K562 (cell line): ENCODE results near the gene DOCK4. TPM values are rescaled to one million over a fixed set of nuclear protein-coding genes. Genes with fewer than 3 reads are reported as not detected.

Experiments used
- ATAC-seq: fragments of 200-7000 bp; cut with Tn5 transposase; 3 replicates; pipeline ENCODE4 v1.9.1; 2020; ENCODE audit warnings: moderate library complexity
- BruUV-seq: library from RNA; stranded (reverse); fragments of 400-500 nt; replicated peaks from 2 replicates; lab custom pipeline; 2021; lab: Mats Ljungman, UMichigan
- CTCF ChIA-PET: fragments of 300-600 bp; formaldehyde crosslinking; extraction: SDS; loops from one replicate; lab custom pipeline; 2021; ENCODE audit warnings: low intra/inter-chr PET ratio; lab: Yijun Ruan, JAX
- POLR2A ChIA-PET: fragments of 300-600, 350-650 bp; sonication (Branson Sonifier 250); formaldehyde crosslinking; extraction: SDS; loops from one replicate; lab custom pipeline; 2021; ENCODE audit warnings: antibody characterized with exemption, inconsistent platforms; lab: Yijun Ruan, JAX
- DNase-seq, 4 experiments: peaks; one replicate each; pipeline versions ENCODE4 v3.0.0 to v3.0.0-alpha.2; 2011 to 2018; ENCODE audit warnings: low spot score in 3 of 4, mixed read lengths in 3 of 4; ENCODE audit errors: extremely low read depth in 1 of 4
- FAIRE-seq: peaks from 2 replicates; lab custom pipeline; 2011; peaks lifted over from hg19 to GRCh38; lab: Jason Lieb, UNC
- H2AFZ ChIP-seq: 2 replicates; pipeline ENCODE4 v1.6.0; 2011; ENCODE audit warnings: low read depth, low read length, control low read depth, inconsistent platforms
- H3K27ac ChIP-seq: fragments of 200-600 bp; 3 replicates; pipeline ENCODE4 v1.8.0; 2011; ENCODE audit warnings: low read depth, mild to moderate bottlenecking, control low read depth, inconsistent platforms, low read length, moderate library complexity, mixed read lengths; ENCODE audit errors: extremely low read depth
- H3K27me3 ChIP-seq, 2 experiments: fragments of 300-600 bp in 1 of 2; 2 replicates in 1 of 2; 3 replicates in 1 of 2; pipeline versions ENCODE4 v1.6.0 to v1.8.0; 2011; ENCODE audit warnings: inconsistent platforms in 2 of 2, low read length in 2 of 2, mild to moderate bottlenecking in 1 of 2, mixed read lengths in 1 of 2, moderate library complexity in 1 of 2; ENCODE audit not compliant: control insufficient read depth in 2 of 2, insufficient read depth in 2 of 2
- H3K36me3 ChIP-seq: fragments of 300-600 bp; 3 replicates; pipeline ENCODE4 v1.8.0; 2011; ENCODE audit warnings: mild to moderate bottlenecking, low read length, inconsistent platforms; ENCODE audit not compliant: control insufficient read depth, insufficient read depth
- H3K4me1 ChIP-seq, 2 experiments: fragments of 200-600 bp in 1 of 2; replicated peaks in 1 of 2; 2 replicates in 1 of 2; 3 replicates in 1 of 2; pipeline versions ENCODE4 v1.5.1 to v1.8.0; 2011; ENCODE audit warnings: inconsistent platforms in 2 of 2, low read length in 2 of 2, mild to moderate bottlenecking in 1 of 2, mixed read lengths in 1 of 2, moderate library complexity in 1 of 2; ENCODE audit not compliant: control insufficient read depth in 2 of 2, insufficient read depth in 2 of 2
- H3K4me2 ChIP-seq: 2 replicates; pipeline ENCODE4 v1.6.1; 2011; ENCODE audit warnings: low read length, control low read depth, inconsistent platforms, mixed read lengths; ENCODE audit not compliant: insufficient read depth
- H3K4me3 ChIP-seq: fragments of 200-600 bp; sonication (generic), shearing (Covaris generic); 2 replicates; pipeline ENCODE4 v1.5.1; 2016; ENCODE audit warnings: control low read depth, inconsistent platforms
- H3K79me2 ChIP-seq: fragments of 200-600 bp; 3 replicates; pipeline ENCODE4 v1.8.0; 2011; ENCODE audit warnings: low read length, inconsistent platforms; ENCODE audit not compliant: control insufficient read depth, insufficient read depth
- H3K9ac ChIP-seq, 2 experiments: 2 replicates each; pipeline versions ENCODE4 v1.6.0 to v1.6.1; 2011; ENCODE audit warnings: low read depth in 2 of 2, low read length in 2 of 2, control low read depth in 1 of 2, inconsistent platforms in 1 of 2, mild to moderate bottlenecking in 1 of 2, mixed read lengths in 1 of 2; ENCODE audit not compliant: insufficient read depth in 1 of 2
- H3K9me1 ChIP-seq: one replicate; pipeline ENCODE4 v1.6.0; 2011; ENCODE audit warnings: inconsistent platforms, mild to moderate bottlenecking, low read length, moderate library complexity; ENCODE audit not compliant: control insufficient read depth, insufficient read depth
- H3K9me3 ChIP-seq: replicated peaks from 2 replicates; pipeline ENCODE4 v1.5.1; 2011; ENCODE audit warnings: low read depth, low read length, inconsistent platforms; ENCODE audit not compliant: control insufficient read depth, insufficient read depth
- H4K20me1 ChIP-seq: replicated peaks from 2 replicates; pipeline ENCODE4 v1.6.1; 2011; ENCODE audit warnings: low read length, inconsistent platforms, mixed read lengths; ENCODE audit not compliant: control insufficient read depth, insufficient read depth
- BDP1 ChIP-seq: IDR thresholded peaks from 3 replicates; pipeline ENCODE4 v1.6.1; 2011; ENCODE audit not compliant: insufficient read length, insufficient read depth
- FOSL1 ChIP-seq: fragments of 200-800 bp; sonication (Bioruptor generic); conservative IDR thresholded peaks from 2 replicates; pipeline ENCODE4 v1.6.1; 2016; ENCODE audit warnings: missing genetic modification characterization, missing compliant biosample characterization
- NFIC ChIP-seq: fragments of 450-650 bp; IDR thresholded peaks from 2 replicates; pipeline ENCODE4 v1.6.1; 2017; ENCODE audit warnings: mild to moderate bottlenecking, inconsistent platforms
- TCF3 ChIP-seq: sonication (generic); formaldehyde crosslinking; IDR thresholded peaks from 2 replicates; pipeline ENCODE4 v1.4.0; 2020; ENCODE audit warnings: mild to moderate bottlenecking, missing genetic modification reagents
- ZNF561 ChIP-seq: fragments of 450-650 bp; formaldehyde crosslinking; conservative IDR thresholded peaks from 2 replicates; pipeline ENCODE4 v1.4.0; 2020; ENCODE audit warnings: mild to moderate bottlenecking, moderate library complexity
- WGBS: fragments of 100-300 bp; shearing (Covaris generic); methylation state at CpG from one replicate; pipeline ENCODE4 v1.1.6; 2016; ENCODE audit warnings: low coverage, mixed read lengths; ENCODE audit not compliant: insufficient coverage; ENCODE audit errors: missing lambda C conversion rate; 5-methylcytosine and 5-hydroxymethylcytosine counted together
- in situ Hi-C: fragments of 300-500 bp; cut with MboI; formaldehyde crosslinking; loops from 4 replicates; pipeline ENCODE4 v1.15.0; 2018; ENCODE audit warnings: inconsistent platforms, mixed read lengths
- intact Hi-C: fragments of 100-400 bp; cut with micrococcal nuclease; formaldehyde crosslinking; loops from 2 replicates; pipeline ENCODE4 v1.14.2; 2022
- polyA plus RNA-seq, 8 experiments: library from polyadenylated mRNA; depleted of rRNA in 4 of 8; stranded (reverse) in 5 of 8; unstranded in 3 of 8; fragments of >200 nt; fragmentation: Nextera tagmentation in 2 of 8; fragmentation: Illumina TruSeq in 1 of 8; extraction: Ambion mirVana in 2 of 8; extraction: Trizol in 1 of 8; gene quantifications; 2 replicates each; pipeline versions ENCODE4 v1.2.1 to v1.2.3, GENCODE V29; 2011 to 2014; ENCODE audit warnings: inconsistent platforms in 1 of 8, missing spikeins in 1 of 8
- total RNA-seq, 7 experiments: library from RNA; depleted of rRNA in 6 of 7; stranded (reverse); fragments of >200 nt in 6 of 7; fragmentation: Illumina TruSeq in 2 of 7; extraction: Trizol in 2 of 7; gene quantifications; 2 replicates each; pipeline versions ENCODE4 v1.2.1 to v1.2.3, GENCODE V29; 2011 to 2021; ENCODE audit warnings: low replicate concordance in 1 of 7
- TF ChIP-seq, protein P1 (sequence below): fragments of 450-650 bp; IDR thresholded peaks from one replicate; pipeline ENCODE4 v1.6.1; 2018; ENCODE audit warnings: mild to moderate bottlenecking, moderate library complexity; ENCODE audit not compliant: partially characterized antibody
- TF ChIP-seq, protein P2 (sequence below): fragments of 250-450 bp; sonication (Bioruptor Pico); IDR thresholded peaks from 2 replicates; pipeline ENCODE4 v1.5.1; 2021; ENCODE audit warnings: mild to moderate bottlenecking

Gene DOCK4
- total and polyA plus RNA-seq, 9 of the 15 experiments (the other 6 are each of a cell fraction or from before 2014, with no cell fraction given): 0.42 to 5.7 (median 2.3) TPM

DNA sequence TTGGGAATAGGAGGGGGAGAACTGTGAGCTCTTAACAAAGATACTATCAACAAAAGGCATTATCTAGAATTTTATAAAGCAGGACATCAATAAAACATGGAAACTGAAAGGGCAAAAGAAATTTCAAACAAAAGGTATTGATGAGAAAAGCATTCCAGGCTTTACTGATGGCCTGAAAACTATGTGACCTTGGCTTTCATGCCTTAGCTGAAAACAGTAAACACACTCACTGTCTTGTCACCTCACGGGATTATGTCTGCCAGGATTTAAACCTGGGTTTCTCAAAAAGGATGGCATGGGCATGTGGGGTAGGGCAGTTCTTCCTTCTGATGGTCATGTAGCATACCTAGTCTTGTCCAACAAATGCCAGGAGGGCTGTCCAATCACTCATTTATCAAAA, 22.9 kb downstream of the DOCK4 start (continued):
- TF ChIP-seq FOSL1 (tag) (no peak), ZNF561 (CRISPR knock-in tag) (no peak), TCF3 (no peak), BDP1 (no peak)
- TF ChIP-seq, protein P1, sequence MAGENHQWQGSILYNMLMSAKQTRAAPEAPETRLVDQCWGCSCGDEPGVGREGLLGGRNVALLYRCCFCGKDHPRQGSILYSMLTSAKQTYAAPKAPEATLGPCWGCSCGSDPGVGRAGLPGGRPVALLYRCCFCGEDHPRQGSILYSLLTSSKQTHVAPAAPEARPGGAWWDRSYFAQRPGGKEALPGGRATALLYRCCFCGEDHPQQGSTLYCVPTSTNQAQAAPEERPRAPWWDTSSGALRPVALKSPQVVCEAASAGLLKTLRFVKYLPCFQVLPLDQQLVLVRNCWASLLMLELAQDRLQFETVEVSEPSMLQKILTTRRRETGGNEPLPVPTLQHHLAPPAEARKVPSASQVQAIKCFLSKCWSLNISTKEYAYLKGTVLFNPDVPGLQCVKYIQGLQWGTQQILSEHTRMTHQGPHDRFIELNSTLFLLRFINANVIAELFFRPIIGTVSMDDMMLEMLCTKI: no peak
- TF ChIP-seq, all 486 proteins: peak for 0

DNA sequence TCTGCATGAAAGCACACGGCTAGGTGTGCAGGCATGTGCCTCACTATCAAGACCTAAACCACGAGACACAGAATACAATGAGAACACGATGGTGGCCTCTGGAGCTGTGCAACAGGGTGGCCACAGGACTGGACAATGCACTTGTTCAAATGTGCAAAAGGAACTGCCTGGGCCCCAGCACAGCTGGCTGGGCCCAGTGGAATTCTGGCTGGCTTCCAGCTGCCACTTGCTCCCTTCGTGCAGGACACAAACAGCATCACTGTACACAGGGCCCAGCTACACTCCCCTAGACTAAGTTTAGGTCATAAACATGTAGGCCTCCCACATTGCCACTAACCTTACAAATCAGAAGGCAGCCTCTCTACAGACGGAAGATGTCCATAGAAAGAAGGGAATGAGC, 23.4 kb downstream of the DOCK4 start:
- no peak overlapping the region for H3K4me2 ChIP-seq
- no peak for DNase-seq
- 1% methylated on average over 5 of the region's 5 CpGs for WGBS
- ChIA-PET CTCF (no interaction called here), POLR2A (interaction anchor here (0.6 kb wide), 1 partner anchor 139 kb away, joined by 3 read pairs; no protein-coding TSS in a partner anchor)
- no peak for FAIRE-seq
- peaks cover 8 to 24% of the 10 kb centered on the region in 2 experiments; a peak in 4 of 5 replicates for H3K27me3 ChIP-seq
- no peaks in the 10 kb centered on the region for H4K20me1 ChIP-seq
- no peak overlapping the region for H3K4me3 ChIP-seq
- no peaks in the 10 kb centered on the region for H3K79me2 ChIP-seq
- no peak overlapping the region for H2AFZ ChIP-seq
- H3K9me3 ChIP-seq: no peaks in the 10 kb centered on the region
- no TSS peak for BruUV-seq
- H3K9me1 ChIP-seq: no peaks in the 10 kb centered on the region
- intact Hi-C loops (no loop called here), in situ Hi-C loops (no loop called here)
- H3K4me1 ChIP-seq: no peaks in the 10 kb centered on the region
- no peak for ATAC-seq
- no peaks in the 10 kb centered on the region for H3K36me3 ChIP-seq
- TF ChIP-seq, protein P2, sequence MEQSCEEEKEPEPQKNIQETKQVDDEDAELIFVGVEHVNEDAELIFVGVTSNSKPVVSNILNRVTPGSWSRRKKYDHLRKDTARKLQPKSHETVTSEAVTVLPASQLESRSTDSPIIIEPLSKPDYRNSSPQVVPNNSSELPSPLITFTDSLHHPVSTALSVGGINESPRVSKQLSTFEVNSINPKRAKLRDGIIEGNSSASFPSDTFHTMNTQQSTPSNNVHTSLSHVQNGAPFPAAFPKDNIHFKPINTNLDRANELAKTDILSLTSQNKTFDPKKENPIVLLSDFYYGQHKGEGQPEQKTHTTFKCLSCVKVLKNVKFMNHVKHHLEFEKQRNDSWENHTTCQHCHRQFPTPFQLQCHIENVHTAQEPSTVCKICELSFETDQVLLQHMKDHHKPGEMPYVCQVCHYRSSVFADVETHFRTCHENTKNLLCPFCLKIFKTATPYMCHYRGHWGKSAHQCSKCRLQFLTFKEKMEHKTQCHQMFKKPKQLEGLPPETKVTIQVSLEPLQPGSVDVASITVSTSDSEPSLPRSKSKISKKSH (CRISPR knock-in tag): no peak
- TF ChIP-seq NFIC: peak; percentile 46; the same call in 1 of the 2 replicates
- H3K9ac ChIP-seq: no peak overlapping the region
- H3K27ac ChIP-seq: no peak overlapping the region
